ENCODE measurements around the gene GAB2.
A peak's percentile ranks its signal among the peaks of the same experiment; 100 is the strongest.
"Not testable (repeated sequence)": the region's sequence is repeated elsewhere in the genome, so short reads cannot be mapped to it uniquely, and the experiment has no call there.

The GAB2 gene, protein sequence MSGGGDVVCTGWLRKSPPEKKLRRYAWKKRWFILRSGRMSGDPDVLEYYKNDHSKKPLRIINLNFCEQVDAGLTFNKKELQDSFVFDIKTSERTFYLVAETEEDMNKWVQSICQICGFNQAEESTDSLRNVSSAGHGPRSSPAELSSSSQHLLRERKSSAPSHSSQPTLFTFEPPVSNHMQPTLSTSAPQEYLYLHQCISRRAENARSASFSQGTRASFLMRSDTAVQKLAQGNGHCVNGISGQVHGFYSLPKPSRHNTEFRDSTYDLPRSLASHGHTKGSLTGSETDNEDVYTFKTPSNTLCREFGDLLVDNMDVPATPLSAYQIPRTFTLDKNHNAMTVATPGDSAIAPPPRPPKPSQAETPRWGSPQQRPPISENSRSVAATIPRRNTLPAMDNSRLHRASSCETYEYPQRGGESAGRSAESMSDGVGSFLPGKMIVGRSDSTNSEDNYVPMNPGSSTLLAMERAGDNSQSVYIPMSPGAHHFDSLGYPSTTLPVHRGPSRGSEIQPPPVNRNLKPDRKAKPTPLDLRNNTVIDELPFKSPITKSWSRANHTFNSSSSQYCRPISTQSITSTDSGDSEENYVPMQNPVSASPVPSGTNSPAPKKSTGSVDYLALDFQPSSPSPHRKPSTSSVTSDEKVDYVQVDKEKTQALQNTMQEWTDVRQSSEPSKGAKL

DNA sequence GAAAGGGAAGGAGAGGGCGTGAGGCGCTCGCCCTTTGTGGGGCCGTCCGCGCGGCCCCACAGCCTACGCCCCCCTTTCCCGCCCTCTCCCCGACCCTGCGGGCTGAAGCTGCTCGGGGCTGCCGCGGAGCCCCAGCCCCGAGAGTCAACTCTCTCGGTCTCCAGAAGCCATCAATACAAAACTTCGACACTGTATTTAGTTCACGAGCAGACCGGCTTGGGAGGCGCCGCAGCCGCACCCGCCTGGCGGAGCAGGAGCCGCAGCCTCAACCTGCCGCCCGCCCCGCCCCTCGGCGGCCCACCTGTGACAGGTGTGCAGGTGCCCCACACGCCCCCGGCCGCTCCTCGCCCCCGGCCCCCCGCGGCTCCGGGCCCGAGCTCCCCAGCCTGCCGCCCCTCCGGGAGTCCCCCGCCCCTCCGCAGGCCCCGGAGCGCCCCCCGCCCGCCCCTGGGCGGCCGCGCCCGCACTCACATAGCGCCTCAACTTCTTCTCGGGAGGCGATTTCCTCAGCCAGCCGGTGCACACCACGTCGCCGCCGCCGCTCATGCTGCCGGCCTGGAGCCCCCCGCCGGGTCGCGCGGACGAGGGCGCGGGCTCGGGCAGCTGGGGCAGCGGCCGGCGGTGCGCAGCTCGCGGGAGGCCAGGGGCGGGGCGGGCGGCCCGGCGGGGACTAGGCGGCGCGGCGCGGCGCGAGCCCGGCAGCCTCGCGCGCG is at the start of gene GAB2:
Gene GAB2 (minus strand): TSS at position 646 of the 713 bp plus-strand sequence. CDS start 100 bp downstream, at position 546.
- peak in 1 of 2 donors; percentile 4 for DNase-seq (ENCODE audit: low read depth in 1 of 2, low spot score in 1 of 2)

DNA sequence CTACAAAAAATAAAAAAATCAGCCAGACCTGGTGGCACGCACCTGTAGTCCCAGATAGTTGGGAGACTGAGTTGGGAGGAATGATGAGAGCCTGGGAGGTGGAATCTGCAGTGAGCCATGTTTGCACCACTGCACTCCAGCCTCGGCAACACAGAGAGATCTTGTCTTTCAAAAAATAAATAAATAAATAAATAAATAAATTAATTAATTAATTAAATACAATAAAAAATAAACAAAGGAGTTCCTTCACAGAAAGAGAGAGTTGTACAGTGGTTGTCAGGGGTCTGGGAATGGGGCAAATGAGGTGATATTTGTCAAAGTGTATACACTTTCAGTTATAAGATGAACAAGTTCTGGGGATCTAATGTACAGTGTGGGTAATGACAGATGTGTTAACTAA is 49.8 kb upstream of the GAB2 start:
- no peak for DNase-seq (ENCODE audit: low read depth in 1 of 2, low spot score in 1 of 2)

DNA sequence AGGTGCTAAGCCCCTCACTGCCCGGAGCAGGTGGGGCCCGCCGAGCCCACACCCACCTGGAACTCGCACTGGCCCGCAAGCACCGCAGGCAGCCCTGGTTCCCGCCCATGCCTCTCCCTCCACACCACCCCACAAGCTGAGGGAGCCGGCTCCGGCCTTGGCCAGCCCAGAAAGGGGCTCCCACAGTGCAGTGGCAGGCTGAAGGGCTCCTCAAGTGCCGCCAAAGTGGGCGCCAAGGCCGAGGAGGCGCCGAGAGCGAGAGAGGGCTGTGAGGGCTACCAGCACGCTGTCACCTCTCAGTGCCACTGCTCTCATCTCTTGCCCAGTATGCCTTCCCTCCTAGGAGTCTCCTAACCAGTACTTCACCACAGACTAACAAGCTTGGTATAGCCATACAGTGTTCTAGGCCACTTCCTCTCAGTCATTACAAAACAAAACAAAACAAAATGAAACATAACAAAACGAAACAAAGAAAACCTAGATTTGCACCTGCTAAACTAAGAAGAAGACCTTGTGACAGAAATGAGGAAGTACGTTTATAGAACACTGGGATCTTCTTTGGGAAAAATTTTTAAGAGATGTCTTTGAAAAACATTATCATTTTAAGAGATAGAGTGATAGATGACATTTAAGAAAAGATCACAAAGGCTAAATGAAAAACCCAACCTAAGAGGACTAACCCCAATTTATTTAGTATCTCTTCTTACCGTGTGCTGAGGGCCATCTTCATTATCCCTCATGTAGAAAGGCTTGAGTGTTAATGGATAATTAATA is 47.7 kb upstream of the GAB2 start:
- DNase-seq (ENCODE audit: low read depth in 1 of 2, low spot score in 1 of 2) = peak in 1 of 2 donors; percentile 1

DNA sequence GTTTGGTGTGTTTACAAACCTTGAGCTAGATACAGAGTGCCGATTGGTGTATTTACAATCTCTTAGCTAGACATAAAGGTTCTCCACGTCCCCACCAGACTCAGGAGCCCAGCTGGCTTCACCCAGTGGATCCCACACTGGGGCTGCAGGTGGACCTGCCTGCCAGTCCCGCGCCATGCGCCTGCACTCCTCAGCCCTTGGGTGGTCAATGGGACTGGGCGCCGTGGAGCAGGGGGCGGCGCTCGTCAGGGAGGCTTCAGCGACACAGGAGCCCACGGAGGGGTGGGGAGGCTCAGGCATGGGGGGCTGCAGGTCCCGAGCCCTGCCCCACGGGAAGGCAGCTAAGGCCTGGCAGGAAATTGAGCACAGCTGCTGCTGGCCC is 47.2 kb upstream of the GAB2 start:
- DNase-seq (ENCODE audit: low read depth in 1 of 2, low spot score in 1 of 2) = not testable (repeated sequence)

DNA sequence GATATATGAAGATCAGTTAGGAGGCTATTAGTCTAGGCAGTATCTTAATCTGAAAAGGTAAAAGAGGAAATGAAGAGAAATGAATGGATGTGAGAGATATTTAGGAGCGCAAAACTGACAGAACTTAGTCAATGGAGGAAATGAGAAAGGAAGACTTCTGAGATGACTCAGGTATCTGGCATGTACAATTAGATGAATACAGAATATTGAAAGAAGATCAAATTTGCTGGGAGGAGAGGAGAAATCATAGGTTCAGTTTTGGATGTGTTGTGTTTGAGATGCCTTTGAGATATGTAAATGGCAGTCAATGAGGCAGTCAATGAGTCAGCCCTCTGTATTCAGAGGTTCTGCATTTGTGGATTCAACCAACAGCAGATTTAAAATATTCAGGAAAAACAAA is 42.9 kb upstream of the GAB2 start:
- DNase-seq (ENCODE audit: low read depth in 1 of 2, low spot score in 1 of 2) = no peak

DNA sequence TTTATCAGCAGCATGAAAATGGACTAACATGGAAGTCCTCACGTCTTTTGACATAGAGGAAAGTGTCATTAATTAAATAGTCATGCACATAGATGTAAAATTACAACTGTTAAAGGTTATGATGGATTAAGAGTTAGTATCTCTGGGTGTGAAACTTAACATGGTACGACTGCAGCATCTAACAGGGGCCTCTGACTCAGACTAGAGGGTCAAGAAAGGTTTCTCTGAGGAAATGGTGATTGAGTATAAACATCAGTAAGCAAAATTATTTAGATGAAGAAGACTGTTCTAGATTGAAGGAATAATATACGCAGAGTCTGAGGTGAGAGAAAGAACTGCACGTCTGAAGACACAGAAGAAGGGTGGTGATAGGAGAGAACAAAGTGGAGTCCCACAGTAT is 42.1 kb upstream of the GAB2 start:
- no peak for DNase-seq (ENCODE audit: low read depth in 1 of 2, low spot score in 1 of 2)

DNA sequence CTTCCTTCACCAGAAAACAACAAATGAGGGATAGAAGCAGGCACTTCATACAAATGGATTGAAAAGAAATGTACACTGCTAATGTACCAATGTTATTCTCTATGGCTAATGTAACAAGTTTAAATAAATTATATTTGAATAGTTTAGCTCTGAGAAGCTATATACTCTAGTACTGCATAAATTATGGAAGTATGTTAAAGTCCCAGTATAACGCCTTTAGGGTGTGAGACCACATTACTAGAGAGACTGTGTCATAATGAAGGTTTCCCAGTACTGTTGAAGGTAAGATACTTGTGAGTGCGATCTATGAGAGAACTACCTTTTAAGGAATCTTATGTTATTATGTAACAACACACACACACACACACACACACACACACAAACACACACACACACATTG is 39.8 kb upstream of the GAB2 start:
- no peak for DNase-seq (ENCODE audit: low read depth in 1 of 2, low spot score in 1 of 2)

DNA sequence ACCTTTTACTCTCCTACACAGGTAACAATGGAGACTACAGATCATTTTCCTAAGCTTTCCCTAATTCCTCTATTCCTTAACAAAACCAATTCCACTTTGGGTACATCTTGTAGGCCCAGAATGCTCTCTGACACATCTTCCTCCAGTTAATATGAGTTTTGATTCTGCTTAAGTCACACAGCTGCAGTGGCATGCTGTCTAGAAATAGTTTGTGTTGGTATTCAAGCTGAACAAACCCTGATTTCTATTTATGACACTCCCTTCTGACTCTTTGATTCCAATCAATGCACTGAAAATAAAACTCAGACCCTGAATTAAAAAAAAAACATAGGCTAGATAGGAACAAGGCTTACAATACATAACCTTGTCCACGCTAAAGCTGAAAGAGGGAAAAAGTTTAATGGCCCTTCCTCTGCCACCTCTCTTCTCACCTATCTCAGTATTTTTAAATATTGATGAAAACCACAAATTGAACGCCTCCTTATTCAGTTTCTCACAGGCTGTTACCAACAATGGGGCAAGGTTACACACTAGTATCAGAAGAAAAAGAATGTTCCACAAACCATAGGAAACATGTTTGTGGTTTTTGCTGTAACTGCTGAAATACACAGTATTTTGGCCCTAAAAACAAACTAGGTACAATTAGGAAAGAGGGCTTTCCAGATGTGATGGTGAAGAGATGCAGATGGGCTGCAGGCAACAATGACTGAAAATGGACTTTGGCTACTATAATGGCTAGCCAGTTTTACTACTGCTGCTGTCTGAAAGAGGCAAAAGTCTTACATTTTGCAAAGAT is 35.7 kb upstream of the GAB2 start:
- no peak for DNase-seq (ENCODE audit: low read depth in 1 of 2, low spot score in 1 of 2)

DNA sequence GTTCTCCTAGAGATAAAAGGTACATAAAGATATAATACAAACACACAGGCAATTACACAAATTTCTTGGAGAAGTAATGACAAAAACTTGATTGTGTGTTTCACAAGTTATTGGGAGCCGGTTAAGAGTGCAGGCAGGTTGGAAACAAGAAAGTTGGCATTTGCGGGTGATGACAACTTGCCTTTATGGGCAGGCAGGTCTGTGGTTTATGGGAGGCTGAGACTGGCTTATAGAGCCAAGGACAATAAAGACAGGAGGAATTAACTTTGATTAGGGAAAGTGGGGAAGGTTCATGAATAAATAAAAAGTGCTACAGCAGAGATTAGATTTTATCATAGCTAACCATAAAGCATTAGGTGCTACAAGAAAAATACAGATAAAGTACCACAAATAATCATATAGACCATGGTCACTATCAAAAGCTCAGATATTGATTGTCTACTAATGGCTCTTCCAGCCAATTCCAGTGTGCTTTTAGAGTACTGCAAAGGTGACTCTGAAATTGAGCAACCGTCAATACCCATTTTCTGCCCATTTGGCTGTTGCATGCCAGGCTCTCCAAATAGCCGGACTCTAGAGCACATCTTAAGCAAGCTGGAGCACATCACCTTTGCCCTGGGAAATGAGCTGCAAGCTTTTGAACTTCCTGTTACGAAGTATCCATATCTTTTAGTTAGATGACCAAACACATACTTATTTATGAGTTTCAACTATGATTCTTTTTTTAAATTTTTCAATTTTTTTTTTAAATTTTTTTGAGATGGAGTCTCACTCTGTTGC is 33.9 kb upstream of the GAB2 start:
- no peak for DNase-seq (ENCODE audit: low read depth in 1 of 2, low spot score in 1 of 2)

DNA sequence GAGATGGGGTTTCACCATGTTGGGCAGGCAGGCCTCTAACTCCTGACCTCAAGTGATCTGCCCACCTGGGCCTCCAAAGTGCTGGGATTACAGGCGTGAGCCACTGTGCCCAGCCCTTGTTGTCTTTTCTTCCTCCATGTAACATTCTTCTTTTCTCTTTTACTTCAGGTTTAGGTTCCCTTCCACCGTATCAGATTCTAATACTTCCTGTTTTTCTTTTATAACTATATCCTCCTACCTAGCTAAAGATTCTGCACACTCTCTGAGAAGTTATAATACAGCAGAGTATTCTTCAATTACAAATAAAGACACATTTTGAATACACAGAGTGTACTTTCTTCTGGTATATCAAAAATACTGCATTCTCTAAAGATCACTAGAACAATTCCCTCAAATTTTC is 33.2 kb upstream of the GAB2 start:
- DNase-seq (ENCODE audit: low read depth in 1 of 2, low spot score in 1 of 2) = no peak

DNA sequence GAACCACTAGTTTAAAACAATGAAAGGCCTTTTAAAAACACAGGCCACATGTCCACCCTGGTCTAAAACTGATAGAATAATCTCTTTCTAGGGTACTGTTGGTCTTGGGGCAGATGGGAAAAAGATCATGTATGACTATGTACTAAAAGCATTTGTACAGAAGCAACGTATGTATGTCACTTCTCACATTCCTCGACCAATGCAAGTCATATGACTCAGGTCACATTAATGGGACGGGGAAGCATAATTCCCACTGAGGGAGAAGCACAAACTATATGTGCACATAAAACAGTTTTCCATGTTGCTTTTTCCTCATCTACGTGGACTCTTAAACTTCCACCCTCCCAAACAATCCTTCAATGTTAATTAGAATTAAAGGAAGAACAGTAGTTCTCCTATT is 32.2 kb upstream of the GAB2 start:
- no peak for DNase-seq (ENCODE audit: low read depth in 1 of 2, low spot score in 1 of 2)

DNA sequence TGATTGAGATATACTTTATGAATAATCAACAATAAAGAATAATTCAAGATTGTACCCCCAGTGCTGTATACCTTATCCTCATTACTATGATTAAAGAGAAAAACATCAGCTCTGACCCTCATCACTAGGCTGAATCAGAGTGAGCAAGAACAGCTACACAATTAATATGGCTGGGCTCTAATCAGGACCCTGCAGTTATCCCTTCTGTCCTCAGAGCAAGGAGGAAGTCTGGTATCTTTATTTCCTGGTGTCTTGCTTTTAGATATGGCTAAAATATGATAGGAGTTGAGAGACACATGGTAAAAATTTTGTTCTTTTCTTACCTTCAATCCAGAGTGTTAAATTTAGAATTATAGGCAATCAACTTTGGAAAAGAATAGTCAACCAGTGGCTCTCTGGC is 28.6 kb upstream of the GAB2 start:
- DNase-seq (ENCODE audit: low read depth in 1 of 2, low spot score in 1 of 2) = no peak

DNA sequence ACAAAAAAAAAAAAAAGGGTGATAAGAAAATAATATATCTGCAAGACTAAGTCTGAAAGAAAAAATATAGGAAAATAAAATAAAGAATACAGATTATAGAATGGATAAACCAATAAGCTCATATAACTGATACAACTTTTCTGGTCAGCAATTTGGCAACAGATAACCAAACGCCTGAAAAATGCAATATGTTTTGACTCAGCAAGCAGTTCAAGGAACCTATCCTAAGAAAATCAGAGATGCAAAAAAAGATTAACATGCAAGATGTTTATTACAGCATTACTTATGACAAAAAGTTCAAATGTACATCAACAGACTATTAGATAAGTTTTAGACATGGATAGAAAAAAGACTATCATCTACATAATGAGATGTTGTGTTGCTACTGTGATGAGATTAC is 27.1 kb upstream of the GAB2 start:
- no peak for DNase-seq (ENCODE audit: low read depth in 1 of 2, low spot score in 1 of 2)

DNA sequence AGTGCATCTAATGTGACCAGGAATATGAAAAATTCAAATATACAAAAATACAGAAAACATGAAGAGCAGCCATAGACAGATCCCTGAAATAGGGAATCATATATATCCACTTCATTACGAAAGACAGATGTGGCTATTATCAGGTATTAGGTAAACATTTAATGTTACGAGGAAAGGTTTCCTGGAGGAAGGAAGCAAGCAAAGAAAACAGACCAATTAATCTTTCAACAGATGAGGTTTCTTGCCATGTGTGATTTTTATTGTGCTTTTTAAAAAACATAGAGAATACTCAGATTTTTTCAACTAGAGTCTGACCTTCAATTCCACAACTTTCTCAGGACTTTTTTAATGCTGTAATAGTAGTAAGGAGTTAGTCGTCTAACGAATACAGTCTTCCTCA is 24.3 kb upstream of the GAB2 start:
- DNase-seq (ENCODE audit: low read depth in 1 of 2, low spot score in 1 of 2) = no peak

DNA sequence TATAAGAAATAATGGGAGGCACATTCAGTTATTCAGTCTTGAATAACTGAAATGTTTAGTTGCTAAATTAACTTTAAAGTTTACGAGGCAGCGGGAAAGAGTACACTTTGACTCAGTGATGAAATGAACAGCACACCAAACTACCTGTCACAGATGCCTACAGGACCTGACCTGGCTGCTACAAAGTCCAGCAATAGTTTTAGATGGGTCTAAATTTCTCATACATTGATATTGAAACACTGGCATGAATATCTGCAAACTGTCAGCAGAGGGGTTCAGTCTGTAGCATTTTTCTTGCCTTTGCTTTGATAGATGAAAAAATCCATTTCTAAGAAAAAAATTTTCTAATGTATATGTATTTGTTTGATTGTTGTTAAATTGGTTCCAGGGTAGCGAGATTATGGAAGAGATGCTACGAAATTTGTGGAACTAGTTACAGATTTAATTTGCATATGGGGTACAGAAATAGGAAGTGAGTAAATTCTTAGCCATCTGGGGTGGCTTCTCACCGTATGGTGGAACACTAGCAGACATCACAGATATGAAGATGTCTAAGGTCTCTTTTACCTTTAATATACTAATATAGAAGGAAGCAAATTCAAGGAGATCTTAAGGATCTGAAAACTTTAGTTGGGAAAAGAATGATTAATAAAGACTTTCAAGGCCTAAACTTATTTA is 20.8 kb upstream of the GAB2 start:
- no peak for DNase-seq (ENCODE audit: low read depth in 1 of 2, low spot score in 1 of 2)

DNA sequence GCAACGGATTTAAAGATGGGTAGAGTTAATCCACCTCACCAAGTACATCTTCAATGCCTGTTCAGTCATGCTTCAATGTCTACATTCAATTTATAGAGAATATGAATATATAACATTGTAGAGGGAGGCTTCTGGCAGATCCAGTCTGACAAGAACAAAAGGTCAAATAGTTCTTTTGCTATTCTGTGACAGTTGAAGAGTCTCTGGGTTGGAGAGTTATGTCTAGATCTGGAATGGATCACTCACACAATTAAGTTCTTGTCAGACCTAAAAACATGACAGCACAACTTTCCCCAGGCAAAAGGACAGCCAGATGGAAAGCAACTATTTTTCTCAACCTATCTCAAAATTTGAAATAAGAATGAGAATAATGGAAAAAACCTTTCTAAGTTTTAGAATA is 15.3 kb upstream of the GAB2 start:
- no peak for DNase-seq (ENCODE audit: low read depth in 1 of 2, low spot score in 1 of 2)

DNA sequence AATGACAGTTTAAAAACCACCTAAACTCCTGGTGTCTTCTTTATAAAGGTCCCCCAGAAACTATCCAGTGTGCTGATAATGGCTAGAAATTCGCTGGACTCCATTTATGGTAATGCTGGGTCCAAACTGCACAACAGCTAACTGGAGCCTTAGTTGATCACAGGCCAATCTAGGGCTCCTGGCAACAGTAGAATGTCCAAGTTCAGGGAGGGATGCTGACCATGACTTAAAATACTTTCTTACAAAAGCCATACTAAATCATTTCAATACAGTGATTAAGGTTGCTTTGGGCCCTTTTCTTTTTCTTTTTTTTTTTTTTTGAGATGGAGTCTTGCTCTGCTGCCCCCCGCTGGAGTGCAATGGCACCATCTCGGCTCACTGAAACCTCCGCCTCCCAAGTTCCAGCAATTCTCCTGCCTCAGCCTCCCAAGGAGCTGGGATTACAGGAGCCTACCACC is 14.5 kb upstream of the GAB2 start:
- no peak for DNase-seq (ENCODE audit: low read depth in 1 of 2, low spot score in 1 of 2)

DNA sequence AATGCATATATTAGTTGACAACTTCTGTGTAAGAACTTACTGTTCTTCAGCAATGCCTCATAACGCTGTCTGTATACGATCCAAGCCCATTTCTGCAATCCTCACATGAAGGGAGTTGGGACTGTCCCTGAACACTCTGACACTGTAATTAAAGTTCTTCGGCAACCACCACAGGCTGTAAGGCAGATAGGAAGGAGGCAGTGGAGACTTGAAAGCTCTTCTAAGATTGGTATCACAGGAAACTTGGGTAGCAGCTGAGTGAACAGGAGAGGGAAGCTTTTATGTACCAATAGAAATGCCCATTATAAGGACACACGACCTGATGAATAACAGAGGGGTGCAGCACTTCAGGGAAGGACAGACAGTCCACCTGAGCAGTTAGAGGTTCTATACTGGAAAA is 12.0 kb upstream of the GAB2 start:
- DNase-seq (ENCODE audit: low read depth in 1 of 2, low spot score in 1 of 2) = no peak

DNA sequence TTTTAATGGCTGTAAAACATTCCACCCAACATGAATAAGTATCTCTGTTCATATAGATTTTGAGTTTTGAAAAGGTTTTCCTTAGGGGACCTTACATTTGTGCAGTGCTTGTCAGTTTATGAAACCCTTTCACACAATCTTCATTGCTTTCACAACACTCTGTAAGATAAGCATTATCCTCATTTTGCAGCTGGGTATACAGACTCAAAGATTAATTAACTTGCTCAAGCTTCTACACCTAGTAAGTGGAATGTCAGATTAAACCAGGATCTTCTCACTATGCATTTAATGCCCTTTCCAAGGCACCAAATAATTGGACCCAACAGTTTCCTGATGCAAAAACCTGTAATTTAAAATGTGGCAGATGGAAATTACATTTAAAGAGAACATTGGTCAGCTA is 11.6 kb upstream of the GAB2 start:
- no peak for DNase-seq (ENCODE audit: low read depth in 1 of 2, low spot score in 1 of 2)

Measured in activated CD4-positive, alpha-beta T cell treated with anti-CD3 and anti-CD28 coated beads, Interleukin-2, amount 50 U/mL, for 24 hours (primary cell).